ENCODE data around the gene SDE2.

DNA sequence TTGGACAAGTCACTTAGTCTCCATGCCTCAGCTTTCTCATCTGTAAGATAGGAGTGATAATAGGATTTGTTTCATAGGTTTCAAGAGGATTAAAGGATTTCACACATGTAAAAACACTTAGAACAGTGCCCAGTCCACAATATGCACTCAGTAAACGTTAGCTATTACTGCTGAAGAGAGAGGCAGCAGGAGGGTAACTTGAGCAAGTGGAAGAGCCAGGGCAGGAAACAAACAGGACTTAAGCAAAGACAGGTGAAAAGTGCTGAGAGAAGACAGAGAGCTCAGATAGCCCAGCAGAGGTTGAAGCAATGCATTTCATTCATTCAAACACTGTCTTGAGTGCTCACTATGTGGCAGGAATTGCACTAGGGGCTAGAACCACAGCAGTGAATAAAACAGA lies 42.3 kb upstream of the SDE2 start:
- TF ChIP-seq, protein P1, sequence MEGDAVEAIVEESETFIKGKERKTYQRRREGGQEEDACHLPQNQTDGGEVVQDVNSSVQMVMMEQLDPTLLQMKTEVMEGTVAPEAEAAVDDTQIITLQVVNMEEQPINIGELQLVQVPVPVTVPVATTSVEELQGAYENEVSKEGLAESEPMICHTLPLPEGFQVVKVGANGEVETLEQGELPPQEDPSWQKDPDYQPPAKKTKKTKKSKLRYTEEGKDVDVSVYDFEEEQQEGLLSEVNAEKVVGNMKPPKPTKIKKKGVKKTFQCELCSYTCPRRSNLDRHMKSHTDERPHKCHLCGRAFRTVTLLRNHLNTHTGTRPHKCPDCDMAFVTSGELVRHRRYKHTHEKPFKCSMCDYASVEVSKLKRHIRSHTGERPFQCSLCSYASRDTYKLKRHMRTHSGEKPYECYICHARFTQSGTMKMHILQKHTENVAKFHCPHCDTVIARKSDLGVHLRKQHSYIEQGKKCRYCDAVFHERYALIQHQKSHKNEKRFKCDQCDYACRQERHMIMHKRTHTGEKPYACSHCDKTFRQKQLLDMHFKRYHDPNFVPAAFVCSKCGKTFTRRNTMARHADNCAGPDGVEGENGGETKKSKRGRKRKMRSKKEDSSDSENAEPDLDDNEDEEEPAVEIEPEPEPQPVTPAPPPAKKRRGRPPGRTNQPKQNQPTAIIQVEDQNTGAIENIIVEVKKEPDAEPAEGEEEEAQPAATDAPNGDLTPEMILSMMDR (IDR thresholded peaks at IDR 0.05), result no peak
- no peak for TF ChIP-seq POLR2A (IDR thresholded peaks at IDR 0.05)
